Measurements from ENCODE around the gene POLR2M.

DNA sequence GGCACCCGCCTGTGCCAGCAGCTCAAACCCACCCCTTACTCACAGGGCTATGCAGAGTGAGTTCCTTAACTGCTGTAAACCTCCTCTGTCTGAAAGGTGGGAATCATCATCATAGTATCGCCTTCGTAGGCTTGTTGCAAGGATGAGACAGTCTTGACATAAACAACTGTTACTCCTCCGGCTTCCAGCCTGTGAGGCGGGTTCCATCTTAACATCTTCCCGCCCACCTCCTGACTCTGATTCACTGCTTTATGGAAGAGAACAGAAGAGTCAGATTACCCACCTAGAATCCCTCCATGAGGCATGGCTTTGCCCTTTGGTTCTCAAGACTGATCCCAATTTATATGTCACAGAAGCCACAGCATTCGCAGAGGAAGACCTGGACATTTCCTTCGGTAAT is 21.9 kb downstream of the POLR2M start:
- TF ChIP-seq, protein P1, sequence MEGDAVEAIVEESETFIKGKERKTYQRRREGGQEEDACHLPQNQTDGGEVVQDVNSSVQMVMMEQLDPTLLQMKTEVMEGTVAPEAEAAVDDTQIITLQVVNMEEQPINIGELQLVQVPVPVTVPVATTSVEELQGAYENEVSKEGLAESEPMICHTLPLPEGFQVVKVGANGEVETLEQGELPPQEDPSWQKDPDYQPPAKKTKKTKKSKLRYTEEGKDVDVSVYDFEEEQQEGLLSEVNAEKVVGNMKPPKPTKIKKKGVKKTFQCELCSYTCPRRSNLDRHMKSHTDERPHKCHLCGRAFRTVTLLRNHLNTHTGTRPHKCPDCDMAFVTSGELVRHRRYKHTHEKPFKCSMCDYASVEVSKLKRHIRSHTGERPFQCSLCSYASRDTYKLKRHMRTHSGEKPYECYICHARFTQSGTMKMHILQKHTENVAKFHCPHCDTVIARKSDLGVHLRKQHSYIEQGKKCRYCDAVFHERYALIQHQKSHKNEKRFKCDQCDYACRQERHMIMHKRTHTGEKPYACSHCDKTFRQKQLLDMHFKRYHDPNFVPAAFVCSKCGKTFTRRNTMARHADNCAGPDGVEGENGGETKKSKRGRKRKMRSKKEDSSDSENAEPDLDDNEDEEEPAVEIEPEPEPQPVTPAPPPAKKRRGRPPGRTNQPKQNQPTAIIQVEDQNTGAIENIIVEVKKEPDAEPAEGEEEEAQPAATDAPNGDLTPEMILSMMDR (tag by site-specific recombination; IDR thresholded peaks at IDR 0.05): no peak
- TF ChIP-seq ZNF510 (tag by site-specific recombination; IDR thresholded peaks at IDR 0.05; ENCODE audit: insufficient replicate concordance) (no peak), ZNF701 (tag by site-specific recombination; IDR thresholded peaks at IDR 0.05) (no peak), ZBTB8A (tag by site-specific recombination; IDR thresholded peaks at IDR 0.05) (no peak)
- TF ChIP-seq, protein P2, sequence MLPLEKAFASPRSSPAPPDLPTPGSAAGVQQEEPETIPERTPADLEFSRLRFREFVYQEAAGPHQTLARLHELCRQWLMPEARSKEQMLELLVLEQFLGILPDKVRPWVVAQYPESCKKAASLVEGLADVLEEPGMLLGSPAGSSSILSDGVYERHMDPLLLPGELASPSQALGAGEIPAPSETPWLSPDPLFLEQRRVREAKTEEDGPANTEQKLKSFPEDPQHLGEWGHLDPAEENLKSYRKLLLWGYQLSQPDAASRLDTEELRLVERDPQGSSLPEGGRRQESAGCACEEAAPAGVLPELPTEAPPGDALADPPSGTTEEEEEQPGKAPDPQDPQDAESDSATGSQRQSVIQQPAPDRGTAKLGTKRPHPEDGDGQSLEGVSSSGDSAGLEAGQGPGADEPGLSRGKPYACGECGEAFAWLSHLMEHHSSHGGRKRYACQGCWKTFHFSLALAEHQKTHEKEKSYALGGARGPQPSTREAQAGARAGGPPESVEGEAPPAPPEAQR (tag by site-specific recombination; IDR thresholded peaks at IDR 0.05): no peak
- TF ChIP-seq, protein P3, sequence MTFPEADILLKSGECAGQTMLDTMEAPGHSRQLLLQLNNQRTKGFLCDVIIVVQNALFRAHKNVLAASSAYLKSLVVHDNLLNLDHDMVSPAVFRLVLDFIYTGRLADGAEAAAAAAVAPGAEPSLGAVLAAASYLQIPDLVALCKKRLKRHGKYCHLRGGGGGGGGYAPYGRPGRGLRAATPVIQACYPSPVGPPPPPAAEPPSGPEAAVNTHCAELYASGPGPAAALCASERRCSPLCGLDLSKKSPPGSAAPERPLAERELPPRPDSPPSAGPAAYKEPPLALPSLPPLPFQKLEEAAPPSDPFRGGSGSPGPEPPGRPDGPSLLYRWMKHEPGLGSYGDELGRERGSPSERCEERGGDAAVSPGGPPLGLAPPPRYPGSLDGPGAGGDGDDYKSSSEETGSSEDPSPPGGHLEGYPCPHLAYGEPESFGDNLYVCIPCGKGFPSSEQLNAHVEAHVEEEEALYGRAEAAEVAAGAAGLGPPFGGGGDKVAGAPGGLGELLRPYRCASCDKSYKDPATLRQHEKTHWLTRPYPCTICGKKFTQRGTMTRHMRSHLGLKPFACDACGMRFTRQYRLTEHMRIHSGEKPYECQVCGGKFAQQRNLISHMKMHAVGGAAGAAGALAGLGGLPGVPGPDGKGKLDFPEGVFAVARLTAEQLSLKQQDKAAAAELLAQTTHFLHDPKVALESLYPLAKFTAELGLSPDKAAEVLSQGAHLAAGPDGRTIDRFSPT (tag by site-specific recombination; IDR thresholded peaks at IDR 0.05): no peak

Measured in HEK293 (cell line).